HG03575 (cell line): ENCODE measurements around the gene SDK1.

ENCODE experiments used
- ATAC-seq: cut with Tn5 transposase; IDR thresholded peaks from one replicate; pipeline ENCODE4 v1.9.1; 2021; ENCODE audit not compliant: unreplicated experiment, insufficient number of reproducible peaks, low FRiP score; ENCODE audit errors: extremely low read depth

SDK1 gene

DNA sequence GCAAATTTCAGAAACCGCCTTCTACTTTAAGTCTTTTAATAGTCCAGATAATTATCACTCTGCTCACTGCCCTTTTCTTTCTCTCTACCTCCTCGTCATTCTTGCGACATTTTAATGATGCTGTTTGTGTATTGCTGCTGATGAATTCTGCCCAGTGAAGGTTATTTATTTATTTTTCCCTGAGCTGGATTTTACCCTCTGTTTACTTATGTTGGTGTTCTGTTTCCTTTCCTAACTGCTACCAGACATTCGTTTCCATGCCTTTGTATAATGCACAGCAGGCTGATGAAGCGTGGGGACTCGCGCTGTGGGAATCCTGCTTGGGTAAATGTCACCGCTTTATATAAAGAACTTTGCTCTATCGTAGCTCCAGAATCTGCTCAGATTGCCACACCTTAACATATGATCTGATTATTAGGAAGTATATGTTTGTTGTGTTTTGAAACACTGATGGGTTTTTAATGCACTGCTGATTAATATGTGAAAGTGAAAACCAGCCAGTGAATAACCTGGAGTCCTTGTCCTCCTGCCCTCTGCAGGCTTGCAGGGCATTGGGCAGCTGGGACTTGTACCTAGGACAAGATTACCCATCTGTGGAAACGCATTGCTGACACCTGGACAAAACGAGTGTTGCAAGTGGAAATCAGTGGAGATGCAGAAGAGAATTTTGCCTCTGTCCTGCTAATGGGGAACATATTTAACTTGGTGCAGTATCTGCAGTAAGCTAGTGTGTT, 291.5 kb downstream of the SDK1 start:
- no peak for ATAC-seq

DNA sequence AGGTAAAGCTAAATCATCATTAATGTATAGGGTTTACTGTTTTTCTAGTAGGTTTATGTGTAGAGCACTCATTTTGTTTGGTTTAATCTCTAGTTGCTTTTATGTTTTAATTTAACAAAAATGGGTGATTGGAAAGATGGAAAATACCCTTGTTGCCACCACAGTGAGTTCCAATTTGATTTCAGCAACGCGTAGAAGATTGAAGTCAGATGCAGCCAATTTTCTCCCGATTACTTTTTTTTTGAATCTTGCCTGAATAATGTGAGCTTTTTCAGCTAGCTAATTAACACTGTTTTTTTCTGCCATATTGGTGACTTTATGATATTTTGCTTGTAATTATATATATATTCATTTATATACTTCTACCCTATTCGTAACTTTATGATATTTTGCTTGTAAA, 293.8 kb downstream of the SDK1 start:
- ATAC-seq = no peak

DNA sequence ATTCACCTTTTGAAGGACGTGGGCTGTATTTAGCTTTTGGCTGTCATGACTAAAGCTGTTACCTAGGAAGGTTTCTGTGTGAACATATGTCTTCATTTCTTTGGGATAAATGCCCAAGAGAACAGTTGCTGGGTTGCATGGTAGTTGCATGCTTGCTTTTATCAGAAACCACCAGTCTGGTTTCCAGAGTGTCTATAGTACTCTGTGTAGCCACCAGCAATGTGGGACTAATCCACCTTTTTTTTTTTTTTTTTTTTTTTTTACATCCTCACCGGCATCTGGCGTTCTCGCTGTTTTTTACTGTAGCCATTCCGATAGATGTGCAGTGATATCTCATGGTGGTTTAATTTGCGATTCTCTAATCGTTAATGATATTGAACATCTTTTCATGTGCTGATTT, 297.8 kb downstream of the SDK1 start:
- no peak for ATAC-seq

DNA sequence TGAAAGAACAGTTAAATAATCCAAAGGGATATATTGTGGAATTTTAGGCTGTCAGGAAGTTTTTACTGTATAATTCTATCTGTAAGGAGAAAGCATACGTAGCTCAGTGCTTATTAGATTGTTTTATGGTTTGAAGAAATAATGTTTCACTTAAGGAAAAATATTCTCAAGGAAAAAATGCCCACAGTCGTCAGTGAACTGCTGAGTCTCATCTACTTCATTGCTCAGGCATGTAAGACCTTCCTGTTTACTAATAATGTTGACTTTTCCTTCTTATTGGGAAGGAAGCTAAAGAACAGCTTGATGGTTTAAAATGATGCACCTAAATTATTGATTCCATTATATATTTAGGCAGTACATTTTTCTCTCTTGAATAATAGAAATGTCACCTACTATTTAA, 304.2 kb downstream of the SDK1 start:
- ATAC-seq = no peak

DNA sequence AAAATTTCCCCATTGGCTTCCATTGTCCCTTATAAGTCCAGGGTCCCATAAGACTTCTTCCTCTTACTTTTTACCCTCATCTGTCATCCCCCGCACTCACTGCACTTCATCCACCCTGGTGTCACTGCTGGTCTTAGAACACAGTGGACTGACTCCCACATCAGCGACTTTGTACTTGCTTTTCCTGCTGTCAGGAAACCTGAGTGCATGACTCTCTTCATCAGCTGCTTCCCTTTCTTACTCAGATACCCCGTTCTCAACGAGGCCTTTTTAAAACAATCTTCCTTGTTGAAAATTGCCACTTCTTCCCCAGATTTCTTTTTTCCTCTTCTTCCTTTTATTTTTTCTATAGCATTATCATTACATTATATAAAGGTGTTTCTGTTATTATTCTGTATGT, 305.4 kb downstream of the SDK1 start:
- no peak for ATAC-seq

DNA sequence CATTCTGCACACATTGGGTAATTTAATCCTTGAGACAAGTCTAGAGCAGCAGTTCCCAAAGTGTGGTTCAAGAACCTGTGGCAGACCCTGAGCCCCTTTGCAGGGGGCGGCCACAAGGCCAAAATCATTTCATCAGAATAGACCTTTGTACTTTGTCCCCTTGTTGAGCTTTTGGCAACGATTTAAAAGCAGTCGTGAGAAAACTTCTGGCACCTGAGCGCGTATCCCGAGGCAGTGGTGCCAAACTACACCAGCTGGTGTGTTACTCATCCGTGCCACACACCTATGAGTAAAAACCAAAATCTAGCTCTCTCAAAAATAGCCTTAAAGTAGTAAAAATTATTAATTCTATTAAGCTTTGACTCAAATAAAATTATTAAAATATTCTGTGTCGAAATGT, 306.8 kb downstream of the SDK1 start:
- no peak for ATAC-seq

DNA sequence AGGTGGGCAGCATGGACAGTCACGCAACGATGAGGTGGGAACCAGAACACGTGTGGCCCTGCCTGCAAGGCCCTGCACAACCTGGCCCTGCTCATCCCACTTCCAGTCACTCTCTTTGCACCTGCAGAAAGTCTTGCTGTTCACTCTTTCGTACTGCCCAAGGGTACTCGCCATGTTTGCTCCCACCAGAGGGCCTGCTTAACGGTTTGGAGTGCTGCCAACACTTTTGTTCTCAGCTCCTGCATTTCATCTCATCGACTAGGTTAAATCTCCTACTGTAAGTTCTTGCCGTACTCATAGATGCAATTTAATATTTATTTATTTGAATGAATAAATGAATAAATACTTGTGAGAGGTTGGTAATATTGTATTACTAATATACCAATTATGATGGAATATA, 315.3 kb downstream of the SDK1 start:
- ATAC-seq = no peak

DNA sequence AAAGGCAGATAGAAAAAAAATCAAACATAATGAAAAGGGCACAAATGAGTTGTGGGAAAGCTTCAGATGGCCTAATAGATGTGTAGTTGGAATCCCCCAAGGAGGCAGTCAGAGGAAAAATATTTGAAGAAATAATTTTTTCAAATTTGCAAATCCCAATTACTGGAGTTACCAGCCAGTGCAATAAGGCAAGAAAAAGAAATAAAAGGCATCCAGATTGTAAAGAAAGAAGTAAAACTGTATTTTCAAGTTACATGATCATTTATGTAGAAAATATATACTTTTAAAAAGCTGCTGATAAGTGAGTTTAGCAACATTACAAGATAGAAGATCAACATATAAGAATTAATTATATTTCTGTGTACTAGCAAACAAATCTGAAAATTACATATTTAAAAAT, 329.0 kb downstream of the SDK1 start:
- no peak for ATAC-seq

DNA sequence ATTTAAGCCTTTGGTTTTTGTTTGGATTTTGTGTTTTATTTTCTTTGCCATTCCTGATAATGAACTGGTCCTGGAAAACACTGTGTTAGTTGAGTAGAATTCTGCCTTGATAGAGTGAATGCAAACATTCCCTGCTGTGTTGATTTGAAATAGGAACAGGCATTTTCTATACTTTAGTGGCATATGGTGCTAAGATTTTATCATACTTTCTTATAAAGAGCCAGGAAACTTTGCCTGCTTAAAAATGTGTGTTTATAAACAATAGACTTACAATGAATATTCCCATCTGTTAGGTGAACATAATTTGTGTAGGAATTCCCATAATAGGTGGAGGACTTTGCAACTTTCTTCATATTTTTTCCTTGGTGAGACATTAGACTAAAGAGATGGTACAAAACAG, 333.3 kb downstream of the SDK1 start:
- ATAC-seq = no peak

DNA sequence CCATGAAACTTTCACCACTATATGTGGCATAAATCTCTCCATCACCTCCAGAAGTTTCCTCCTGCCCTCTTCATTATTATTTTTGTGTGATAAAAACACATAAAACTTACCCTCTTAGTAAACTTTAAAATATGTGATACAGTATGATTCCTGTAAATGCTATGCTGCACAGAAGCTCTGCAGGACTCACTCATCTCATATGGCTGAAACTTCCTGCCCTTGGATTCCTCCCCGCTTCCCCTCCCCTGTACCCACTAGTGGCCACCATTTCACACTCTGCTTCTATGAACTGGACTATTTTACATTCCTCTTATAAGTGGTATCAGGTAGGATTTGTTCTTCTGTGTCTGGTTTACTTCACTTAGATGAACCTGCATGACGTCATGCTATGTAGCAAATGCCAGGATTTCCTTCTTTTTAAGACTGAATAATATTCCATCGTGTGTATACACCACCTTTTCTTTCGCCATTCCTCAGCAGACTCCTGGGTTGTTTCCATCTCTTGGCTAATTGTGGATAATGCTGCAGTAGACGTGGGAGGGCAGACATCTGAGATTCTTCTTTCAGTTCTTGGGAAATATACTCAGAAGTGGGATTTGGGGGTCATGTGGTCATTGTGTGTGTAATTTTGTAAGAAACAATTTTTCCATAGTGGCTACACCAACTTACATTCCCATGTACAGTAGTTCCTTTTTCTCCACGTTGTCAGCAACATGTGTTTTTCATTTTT, 335.2 kb downstream of the SDK1 start:
- no peak for ATAC-seq

DNA sequence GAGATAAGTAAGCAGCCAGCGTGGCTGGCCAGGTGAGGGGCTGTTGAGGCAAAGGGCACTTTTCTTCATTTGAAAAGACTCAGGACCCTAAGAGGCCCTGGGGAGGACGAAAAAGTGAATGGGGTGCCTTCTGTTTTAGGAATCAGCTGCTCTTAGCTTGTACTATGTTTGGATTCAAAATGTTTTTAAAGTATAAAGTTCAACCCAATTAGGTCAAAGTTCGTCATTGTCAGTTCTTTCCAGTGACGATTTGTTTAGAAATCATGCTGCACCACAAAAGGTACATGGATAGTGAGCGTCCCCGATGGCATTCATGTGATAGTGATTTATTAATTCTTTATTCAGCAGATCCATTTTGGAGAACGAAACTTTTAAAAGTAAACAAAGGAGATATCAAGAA, 338.2 kb downstream of the SDK1 start:
- no peak for ATAC-seq

DNA sequence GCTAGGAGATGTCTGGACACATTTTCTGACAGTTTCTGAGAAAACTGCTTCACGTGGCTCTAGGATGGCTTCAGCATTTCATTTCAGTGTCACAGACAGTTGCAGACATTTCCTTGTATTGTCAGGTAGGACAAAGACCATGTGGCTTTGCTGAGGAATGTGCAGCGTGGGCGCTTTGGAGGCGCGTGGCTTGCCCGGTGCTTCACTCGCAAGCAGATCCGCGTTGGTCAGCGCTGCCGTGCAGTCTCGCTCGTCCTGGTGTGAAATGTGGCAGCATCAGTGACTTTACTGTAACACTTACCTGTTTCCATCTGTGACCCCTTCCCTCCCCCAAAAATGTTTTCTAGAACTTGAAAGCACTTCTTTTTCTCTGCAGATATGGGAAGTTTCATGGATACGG, 340.5 kb downstream of the SDK1 start:
- no peak for ATAC-seq

DNA sequence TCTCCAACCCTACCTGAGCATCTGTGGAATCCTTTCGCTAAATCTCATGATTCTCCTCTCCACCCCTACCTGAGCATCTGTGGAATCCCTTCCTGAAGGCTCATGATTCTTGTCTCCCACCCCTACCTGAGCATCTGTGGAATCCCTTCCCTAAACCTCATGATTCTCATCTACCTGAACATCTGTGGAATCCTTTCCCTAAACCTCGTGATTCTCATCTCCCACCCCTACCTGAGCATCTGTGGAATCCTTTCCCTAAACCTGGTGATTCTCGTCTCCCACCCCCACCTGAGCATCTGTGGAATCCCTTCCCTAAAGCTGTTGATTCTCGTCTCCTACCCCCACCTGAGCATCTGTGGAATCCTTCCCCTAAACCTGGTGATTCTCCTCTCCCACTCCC, 342.0 kb downstream of the SDK1 start:
- ATAC-seq = no peak

DNA sequence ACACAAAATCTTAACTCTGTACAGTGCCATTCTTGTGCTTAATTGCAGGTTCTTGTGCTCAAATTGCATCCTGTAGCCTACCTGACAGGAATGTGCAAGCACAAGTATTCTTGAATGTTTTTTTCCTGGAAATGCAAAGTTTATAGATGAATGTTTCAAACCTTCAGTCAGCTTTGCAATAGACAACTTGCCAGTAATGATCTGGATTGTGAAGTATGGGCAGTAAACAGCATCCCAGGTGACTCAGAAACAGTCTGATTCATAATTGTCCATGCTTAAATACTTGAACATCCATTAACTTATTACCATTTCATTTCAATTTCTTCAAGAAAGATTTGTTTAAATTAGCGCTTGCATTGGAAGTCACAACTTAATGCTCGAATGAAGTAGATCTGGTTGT, 347.2 kb downstream of the SDK1 start:
- no peak for ATAC-seq

DNA sequence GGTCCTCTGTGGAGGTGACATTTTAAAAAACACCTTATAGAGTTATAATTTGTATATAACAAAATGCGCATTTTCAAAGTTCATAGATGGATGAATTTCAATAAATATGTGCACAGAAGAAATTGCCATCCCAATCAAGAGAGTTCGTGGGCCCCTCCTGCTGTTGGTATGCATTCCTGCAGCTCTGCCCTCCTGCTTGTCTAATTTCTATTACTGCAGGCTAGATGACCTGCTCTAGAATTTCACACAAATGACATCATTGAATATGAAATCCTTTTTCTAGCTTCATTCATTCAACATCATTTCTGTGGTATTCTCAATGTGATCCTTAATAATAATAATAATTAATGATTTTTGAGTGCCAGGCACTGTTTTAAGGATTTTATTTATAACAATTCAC, 348.2 kb downstream of the SDK1 start:
- no peak for ATAC-seq

DNA sequence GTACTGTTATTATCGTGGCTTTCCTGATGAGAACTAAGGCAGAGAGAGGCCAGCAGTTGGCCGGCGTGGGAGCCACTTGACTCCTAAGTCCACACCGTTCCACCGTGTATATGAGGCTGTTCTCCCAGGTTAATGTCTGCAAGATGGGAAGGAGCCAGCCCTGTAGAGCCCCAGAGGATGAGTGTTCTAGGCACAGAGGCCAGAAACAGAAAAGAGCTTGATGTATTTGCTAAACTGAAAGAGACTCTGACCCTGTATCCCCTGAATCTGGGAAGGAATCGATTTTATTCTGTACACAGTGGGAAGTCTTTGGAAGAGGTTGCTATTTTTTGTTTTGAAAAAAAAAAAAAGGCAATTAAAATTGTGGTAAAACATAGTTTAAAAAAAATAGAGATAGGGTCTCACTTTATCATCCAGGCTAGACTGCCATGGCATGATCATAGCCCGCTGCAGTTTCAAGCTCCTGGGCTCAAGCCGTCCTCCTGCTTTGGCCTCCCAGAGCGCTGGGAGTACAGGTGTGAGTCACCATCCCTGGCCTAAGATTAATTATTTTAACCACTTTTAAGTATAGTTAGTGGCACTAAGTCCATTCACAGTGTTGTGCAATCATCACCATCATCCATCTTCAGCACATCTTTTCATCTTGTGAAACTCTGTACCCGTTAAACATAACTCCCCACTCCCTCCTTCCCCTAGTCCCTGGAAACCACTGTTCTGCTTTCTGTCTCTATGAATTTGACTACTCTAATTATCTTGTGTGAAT, 348.8 kb downstream of the SDK1 start:
- no peak for ATAC-seq

DNA sequence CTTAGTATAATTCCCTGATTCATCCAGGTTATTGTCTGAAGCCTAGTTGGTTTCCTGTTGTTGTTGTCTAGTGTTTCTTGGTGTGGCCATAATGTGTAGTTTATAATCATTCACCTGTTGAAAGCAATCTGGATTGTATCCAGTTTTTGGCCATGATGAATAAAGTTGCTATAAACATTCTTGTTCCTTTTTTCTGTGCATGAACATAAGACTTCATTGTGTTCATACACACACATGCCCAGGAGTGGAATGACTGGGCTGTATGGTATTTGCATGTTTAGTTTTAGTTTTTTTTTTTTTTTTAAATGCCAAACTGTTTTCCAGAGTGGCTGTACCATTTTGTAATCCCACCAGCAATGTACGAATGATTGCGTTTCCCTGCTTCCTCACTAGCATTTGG, 349.8 kb downstream of the SDK1 start:
- ATAC-seq = no peak

DNA sequence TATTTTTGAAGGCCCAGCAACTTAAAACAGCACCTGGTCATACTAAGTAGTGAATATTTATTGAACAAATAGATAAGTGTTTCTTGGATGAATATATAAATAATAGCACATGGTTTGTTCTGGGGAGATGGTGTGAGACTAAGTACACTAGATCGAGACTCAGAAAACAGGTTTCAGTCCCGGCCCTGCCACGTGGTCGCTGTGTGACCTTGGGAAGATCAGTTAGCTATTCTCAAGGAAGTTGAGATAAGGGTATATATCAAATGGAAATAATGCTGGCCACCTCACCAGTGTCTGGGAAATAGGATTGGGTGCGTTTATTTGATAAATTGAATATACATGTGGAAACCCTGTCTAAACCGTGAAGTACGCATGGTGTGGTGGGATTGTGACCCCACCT, 354.6 kb downstream of the SDK1 start:
- ATAC-seq = no peak

DNA sequence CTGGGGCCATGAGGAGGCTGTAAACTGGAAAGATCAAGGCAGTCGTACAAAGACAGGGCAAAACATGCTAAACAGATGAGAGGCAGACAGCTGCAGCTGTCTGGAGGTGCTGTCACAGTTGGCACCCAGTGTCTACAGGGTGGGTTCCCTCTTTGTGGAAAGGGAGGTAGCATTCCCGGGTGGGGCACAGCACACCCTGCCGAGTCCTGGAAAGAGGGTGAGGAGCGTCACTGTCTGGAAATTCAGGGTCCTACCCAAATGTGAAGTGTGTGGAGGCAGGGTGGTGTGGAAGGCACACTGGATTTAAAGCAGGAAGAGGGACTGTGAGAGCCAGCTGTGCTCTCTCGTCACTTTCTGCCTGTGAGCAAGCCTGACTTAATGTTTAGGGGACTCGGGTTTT, 356.2 kb downstream of the SDK1 start:
- ATAC-seq = no peak

DNA sequence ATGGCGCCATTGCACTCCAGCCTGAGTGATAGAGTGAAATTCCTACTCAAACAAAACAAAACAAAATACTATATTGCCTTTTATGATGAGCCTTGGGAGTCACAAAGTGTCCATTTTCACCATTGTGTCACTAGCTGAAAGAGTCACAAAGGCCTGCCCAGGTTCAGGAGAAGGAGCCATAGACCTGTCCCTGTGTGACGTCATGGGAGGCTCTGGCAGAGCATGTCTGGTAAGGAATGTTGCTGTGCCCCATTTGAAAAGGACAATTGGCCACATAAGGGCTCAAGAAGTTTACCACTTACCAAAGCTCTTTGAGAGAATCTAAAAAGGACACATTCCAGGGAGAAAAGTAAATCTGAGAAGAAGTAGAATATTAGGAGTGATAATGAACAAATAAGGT, 367.7 kb downstream of the SDK1 start:
- no peak for ATAC-seq
